Lower lobe of right lung (tissue), 2 donors: Measurements from ENCODE around the gene ENTPD2. TPM values are rescaled to one million over a fixed set of nuclear protein-coding genes. Genes with fewer than 3 reads are reported as not detected.

Experiments
- ATAC-seq, 2 donors: fragments of 200-7000 bp; cut with Tn5 transposase; one replicate each; pipeline ENCODE4 v1.9.1; 2020 to 2022; ENCODE audit warnings: mild to moderate bottlenecking in 2 of 2, moderate library complexity in 2 of 2
- DNase-seq: peaks from one replicate; pipeline ENCODE4 v3.0.0-alpha.2; 2020
- H3K27ac ChIP-seq: fragments of 200-600 bp; one replicate; pipeline ENCODE4 v1.8.0; 2022
- H3K27me3 ChIP-seq: fragments of 200-600 bp; one replicate; pipeline ENCODE4 v1.8.0; 2022; ENCODE audit warnings: low read depth
- H3K36me3 ChIP-seq: fragments of 200-600 bp; one replicate; pipeline ENCODE4 v1.8.0; 2022; ENCODE audit warnings: mild to moderate bottlenecking
- H3K4me1 ChIP-seq: fragments of 200-600 bp; one replicate; pipeline ENCODE4 v1.8.0; 2022
- H3K4me3 ChIP-seq: fragments of 200-600 bp; one replicate; pipeline ENCODE4 v1.8.0; 2022; ENCODE audit warnings: mild to moderate bottlenecking
- H3K9me3 ChIP-seq: fragments of 200-600 bp; one replicate; pipeline ENCODE4 v1.8.0; 2022
- intact Hi-C: fragments of 100-400 bp; cut with DNase I; formaldehyde crosslinking; loops from one replicate; pipeline ENCODE4 v1.11.0; 2022
- total RNA-seq: library from RNA; stranded (reverse); fragmentation: NEBNext Ultra II Directional; extraction: Animal tissue kit (Norgen Biotek cat#: 25700); gene quantifications from one replicate; pipeline ENCODE4 v1.2.1, GENCODE V29; 2021
- TF ChIP-seq, protein P1 (sequence below): fragments of 200-600 bp; IDR thresholded peaks from one replicate; pipeline ENCODE4 v1.8.0; 2022; ENCODE audit warnings: antibody characterized with exemption, mild to moderate bottlenecking
- donor health status: DM: no; HTN: yes; CAD: no; lungs with severe emphysema.

Gene ENTPD2
- total RNA-seq, 1 donor from 2014 or later = 0.62 TPM

DNA sequence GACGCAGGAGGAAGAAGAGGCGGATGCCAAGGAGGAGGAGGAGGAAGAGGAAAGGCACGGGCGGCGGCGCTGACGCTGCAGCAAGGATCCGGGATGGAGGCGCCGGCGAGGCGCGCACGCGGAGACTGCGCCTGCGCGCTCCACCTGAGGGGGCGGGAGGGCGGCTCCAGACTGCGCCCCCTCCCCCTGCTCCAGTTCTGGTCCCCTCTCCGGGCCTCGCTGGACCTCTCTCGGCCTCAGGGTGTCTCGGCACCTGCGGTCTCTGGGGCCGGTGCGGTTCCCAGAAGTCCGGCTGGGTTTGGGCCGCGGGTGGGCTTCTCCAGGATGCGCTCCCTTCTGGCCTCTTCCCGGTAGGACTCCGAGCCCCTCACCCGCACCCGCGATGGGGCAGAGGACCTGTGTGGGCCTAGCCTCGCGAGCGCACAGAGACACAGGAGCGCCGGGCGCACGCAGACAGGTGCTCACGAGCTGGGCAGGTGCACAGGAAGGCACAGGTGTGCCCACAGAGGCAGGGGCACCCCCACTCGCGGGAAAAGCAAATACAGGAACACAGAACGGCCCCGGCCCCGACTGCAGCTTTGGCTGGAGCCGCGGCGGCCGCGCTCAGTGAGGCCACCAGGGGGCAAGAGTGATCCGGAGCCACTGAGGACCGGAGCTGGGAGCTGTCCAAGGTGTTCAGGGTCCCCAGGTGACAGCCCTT lies 7.6 kb downstream of the ENTPD2 start, which contains the start of gene NPDC1:
Gene NPDC1 (minus strand): TSS at position 90 of the 700 bp plus-strand sequence. CDS start 188 bp downstream, outside the sequence.
- peak within 1 kb of the TSS; percentile 78 for H3K27ac ChIP-seq
- no peaks in the 10 kb centered on the region for H3K36me3 ChIP-seq
- intact Hi-C loops = no loop called here
- no peaks in the 10 kb centered on the region for H3K9me3 ChIP-seq
- TF ChIP-seq, protein P1, sequence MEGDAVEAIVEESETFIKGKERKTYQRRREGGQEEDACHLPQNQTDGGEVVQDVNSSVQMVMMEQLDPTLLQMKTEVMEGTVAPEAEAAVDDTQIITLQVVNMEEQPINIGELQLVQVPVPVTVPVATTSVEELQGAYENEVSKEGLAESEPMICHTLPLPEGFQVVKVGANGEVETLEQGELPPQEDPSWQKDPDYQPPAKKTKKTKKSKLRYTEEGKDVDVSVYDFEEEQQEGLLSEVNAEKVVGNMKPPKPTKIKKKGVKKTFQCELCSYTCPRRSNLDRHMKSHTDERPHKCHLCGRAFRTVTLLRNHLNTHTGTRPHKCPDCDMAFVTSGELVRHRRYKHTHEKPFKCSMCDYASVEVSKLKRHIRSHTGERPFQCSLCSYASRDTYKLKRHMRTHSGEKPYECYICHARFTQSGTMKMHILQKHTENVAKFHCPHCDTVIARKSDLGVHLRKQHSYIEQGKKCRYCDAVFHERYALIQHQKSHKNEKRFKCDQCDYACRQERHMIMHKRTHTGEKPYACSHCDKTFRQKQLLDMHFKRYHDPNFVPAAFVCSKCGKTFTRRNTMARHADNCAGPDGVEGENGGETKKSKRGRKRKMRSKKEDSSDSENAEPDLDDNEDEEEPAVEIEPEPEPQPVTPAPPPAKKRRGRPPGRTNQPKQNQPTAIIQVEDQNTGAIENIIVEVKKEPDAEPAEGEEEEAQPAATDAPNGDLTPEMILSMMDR = peak; percentile 90
- DNase-seq (peak; percentile 85), ATAC-seq (peak; percentile 80 to 82)
- peaks cover 74% of the 10 kb centered on the region for H3K27me3 ChIP-seq
- peak within 1 kb of the TSS; percentile 67 for H3K4me3 ChIP-seq
- peaks cover 40% of the 10 kb centered on the region for H3K4me1 ChIP-seq

DNA sequence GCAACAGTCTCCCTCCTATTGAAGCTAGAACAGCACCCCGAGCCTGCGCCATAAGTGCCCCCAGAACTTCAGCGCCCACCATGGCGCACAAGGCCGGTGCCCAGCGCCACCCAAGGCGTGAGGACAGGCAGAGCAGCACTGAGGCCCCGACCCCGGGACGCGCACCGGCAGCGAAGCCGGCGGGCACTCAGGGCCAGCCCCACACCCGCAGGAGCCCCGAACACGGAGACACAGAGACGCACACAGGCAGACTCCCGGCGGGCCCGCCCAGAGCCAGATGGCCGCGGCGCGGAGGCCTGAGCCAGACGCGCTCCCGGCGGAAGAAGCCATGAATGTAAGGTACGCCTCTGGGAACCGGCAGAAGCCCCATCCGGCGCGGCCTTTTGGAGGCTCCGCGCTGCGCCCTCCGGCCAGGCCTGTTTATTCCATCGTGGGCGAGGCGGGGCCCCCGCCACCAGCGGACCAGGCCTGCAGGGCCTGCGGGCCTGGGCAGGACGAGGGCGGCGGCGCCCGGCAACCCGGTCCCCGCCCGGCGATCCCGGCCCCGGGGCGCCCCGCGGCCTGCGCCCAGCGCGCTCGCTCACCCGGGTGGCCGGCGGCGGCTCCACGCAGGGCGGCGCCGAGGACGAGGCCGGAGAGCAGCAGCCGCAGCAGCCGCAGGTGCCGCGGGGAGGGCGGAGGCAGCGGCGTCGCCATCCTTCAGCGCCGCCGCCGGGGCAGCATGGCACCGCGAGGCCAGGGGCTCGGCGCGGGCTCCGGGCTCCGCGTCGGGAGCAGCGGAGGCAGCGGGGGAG lies 8.4 kb downstream of the ENTPD2 start:
- Histone ChIP-seq H3K4me1 (peaks cover 44% of the 10 kb centered on the region), H3K36me3 (no peaks in the 10 kb centered on the region), H3K4me3 (peak overlapping the region; percentile 67), H3K27ac (peak overlapping the region; percentile 78), H3K27me3 (peaks cover 66% of the 10 kb centered on the region), H3K9me3 (no peaks in the 10 kb centered on the region)
- DNase-seq (no peak), ATAC-seq (peak in 1 of 2 donors; percentile 2)
- intact Hi-C loops = no loop called here
- TF ChIP-seq, protein P1 = no peak

DNA sequence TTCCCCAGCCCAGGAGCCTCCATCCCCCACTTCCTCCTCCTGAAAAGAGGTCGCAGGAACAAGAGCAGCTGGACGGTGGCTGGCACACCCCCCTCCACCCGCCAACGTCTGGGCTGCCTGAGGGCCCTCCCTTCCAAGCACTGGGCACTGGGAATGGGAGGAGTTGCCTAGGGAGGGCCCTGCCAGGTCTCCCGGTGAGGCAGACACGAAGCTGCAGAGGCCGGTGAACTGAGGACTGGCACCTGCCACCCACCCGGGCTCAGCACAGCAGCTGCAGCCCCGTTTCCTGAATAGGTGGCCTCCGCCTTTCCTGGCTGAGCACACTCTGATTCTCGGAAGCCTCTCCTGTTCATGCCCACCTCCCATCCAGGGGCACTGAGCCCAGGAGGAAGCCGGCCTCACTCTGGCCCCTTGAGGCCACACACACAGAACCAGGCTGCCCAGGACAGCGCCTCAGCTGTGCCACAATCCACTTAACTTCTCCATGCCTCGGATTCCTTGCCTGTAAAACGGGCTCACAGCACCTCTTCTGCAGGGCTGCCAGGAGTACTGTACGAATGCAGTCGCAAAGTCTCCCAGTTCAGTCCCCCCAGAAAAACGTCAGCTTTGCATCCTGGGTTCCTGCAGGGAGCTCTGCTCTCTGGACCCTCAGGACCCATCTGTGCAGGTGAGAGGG lies 9.2 kb downstream of the ENTPD2 start:
- Histone ChIP-seq H3K4me1 (peaks cover 45% of the 10 kb centered on the region), H3K27ac (peak overlapping the region; percentile 78), H3K9me3 (no peaks in the 10 kb centered on the region), H3K36me3 (peaks cover 3% of the 10 kb centered on the region), H3K27me3 (peaks cover 61% of the 10 kb centered on the region), H3K4me3 (peak overlapping the region; percentile 67)
- intact Hi-C loops = no loop called here
- peak in 1 of 2 donors; percentile 21 for ATAC-seq
- no peak for DNase-seq
- TF ChIP-seq, protein P1 = no peak

DNA sequence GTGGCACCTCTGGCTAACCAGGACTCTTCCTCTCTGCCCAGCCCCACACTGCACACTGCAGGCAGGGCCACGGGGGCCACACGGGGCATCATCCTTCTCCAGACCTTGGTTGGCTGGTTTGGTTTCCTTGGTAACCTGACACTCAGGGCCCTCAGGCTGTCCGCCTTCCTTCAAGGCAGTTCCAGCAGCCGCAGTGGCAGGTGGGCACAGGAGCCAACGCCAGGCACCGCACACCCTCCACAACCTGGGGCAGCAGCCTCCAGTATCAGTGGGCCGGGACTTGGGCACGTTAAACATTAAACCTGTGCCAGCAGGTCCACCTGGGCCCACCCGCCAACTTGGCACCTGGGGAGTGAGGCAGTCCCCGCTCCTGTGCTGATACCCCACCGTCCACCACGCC lies 9.8 kb downstream of the ENTPD2 start:
- intact Hi-C loops = no loop called here
- DNase-seq = no peak
- TF ChIP-seq, protein P1 = no peak
- H3K9me3 ChIP-seq = no peaks in the 10 kb centered on the region
- H3K27ac ChIP-seq = peak overlapping the region; percentile 78
- peaks cover 55% of the 10 kb centered on the region for H3K27me3 ChIP-seq
- H3K4me3 ChIP-seq = peak overlapping the region; percentile 67
- peaks cover 9% of the 10 kb centered on the region for H3K36me3 ChIP-seq
- no peak for ATAC-seq
- peaks cover 45% of the 10 kb centered on the region for H3K4me1 ChIP-seq
